H1 (cell line): ENCODE data around the gene LHFPL6. TPM values are rescaled to one million over a fixed set of nuclear protein-coding genes. Genes with fewer than 3 reads are reported as not detected.

Source experiments
- BCL11A ChIP-seq, 2 experiments: IDR thresholded peaks; one replicate each; pipeline ENCODE4 v1.6.1; 2011; ENCODE audit warnings: low read depth in 2 of 2, low read length in 2 of 2, mild to moderate bottlenecking in 2 of 2
- BRCA1 ChIP-seq: IDR thresholded peaks from 2 replicates; pipeline ENCODE4 v1.6.1; 2012; ENCODE audit warnings: low read depth, low read length, improper control_type of control experiment
- JUN ChIP-seq: IDR thresholded peaks from 2 replicates; pipeline ENCODE4 v1.6.1; 2011; ENCODE audit warnings: low read depth, mild to moderate bottlenecking, improper control_type of control experiment, low read length
- polyA plus RNA-seq, 7 experiments: library from polyadenylated mRNA; depleted of rRNA in 3 of 7; stranded (reverse) in 5 of 7; unstranded in 2 of 7; fragments of >200 nt in 5 of 7; fragments of 200-250 nt in 2 of 7; gene quantifications; 1 replicate in 5 of 7; 2 replicates in 1 of 7; 4 replicates in 1 of 7; pipeline versions ENCODE4 v1.2.1 to v1.2.3, GENCODE V29; 2011 to 2013; ENCODE audit warnings: missing spikeins in 2 of 7, mixed read lengths in 2 of 7
- total RNA-seq: library from RNA; stranded (reverse); fragmentation: NEBNext Ultra II Directional; extraction: Animal tissue kit (Norgen Biotek cat#: 25700); gene quantifications from 2 replicates; pipeline ENCODE4 v1.2.1, GENCODE V29; 2021
- TF ChIP-seq, protein P1 (sequence below): fragments of 300-600 bp; sonication (generic); IDR thresholded peaks from 2 replicates; pipeline ENCODE4 v1.7.1; 2012; ENCODE audit warnings: low read length, moderate library complexity, mild to moderate bottlenecking, inconsistent platforms; ENCODE audit not compliant: insufficient replicate concordance

LHFPL6 gene
- total and polyA plus RNA-seq, 2 of the 8 experiments (the other 6 are each of a cell fraction or from before 2014, with no cell fraction given), result 7.6 to 17.0 TPM

- TF ChIP-seq, protein P1, sequence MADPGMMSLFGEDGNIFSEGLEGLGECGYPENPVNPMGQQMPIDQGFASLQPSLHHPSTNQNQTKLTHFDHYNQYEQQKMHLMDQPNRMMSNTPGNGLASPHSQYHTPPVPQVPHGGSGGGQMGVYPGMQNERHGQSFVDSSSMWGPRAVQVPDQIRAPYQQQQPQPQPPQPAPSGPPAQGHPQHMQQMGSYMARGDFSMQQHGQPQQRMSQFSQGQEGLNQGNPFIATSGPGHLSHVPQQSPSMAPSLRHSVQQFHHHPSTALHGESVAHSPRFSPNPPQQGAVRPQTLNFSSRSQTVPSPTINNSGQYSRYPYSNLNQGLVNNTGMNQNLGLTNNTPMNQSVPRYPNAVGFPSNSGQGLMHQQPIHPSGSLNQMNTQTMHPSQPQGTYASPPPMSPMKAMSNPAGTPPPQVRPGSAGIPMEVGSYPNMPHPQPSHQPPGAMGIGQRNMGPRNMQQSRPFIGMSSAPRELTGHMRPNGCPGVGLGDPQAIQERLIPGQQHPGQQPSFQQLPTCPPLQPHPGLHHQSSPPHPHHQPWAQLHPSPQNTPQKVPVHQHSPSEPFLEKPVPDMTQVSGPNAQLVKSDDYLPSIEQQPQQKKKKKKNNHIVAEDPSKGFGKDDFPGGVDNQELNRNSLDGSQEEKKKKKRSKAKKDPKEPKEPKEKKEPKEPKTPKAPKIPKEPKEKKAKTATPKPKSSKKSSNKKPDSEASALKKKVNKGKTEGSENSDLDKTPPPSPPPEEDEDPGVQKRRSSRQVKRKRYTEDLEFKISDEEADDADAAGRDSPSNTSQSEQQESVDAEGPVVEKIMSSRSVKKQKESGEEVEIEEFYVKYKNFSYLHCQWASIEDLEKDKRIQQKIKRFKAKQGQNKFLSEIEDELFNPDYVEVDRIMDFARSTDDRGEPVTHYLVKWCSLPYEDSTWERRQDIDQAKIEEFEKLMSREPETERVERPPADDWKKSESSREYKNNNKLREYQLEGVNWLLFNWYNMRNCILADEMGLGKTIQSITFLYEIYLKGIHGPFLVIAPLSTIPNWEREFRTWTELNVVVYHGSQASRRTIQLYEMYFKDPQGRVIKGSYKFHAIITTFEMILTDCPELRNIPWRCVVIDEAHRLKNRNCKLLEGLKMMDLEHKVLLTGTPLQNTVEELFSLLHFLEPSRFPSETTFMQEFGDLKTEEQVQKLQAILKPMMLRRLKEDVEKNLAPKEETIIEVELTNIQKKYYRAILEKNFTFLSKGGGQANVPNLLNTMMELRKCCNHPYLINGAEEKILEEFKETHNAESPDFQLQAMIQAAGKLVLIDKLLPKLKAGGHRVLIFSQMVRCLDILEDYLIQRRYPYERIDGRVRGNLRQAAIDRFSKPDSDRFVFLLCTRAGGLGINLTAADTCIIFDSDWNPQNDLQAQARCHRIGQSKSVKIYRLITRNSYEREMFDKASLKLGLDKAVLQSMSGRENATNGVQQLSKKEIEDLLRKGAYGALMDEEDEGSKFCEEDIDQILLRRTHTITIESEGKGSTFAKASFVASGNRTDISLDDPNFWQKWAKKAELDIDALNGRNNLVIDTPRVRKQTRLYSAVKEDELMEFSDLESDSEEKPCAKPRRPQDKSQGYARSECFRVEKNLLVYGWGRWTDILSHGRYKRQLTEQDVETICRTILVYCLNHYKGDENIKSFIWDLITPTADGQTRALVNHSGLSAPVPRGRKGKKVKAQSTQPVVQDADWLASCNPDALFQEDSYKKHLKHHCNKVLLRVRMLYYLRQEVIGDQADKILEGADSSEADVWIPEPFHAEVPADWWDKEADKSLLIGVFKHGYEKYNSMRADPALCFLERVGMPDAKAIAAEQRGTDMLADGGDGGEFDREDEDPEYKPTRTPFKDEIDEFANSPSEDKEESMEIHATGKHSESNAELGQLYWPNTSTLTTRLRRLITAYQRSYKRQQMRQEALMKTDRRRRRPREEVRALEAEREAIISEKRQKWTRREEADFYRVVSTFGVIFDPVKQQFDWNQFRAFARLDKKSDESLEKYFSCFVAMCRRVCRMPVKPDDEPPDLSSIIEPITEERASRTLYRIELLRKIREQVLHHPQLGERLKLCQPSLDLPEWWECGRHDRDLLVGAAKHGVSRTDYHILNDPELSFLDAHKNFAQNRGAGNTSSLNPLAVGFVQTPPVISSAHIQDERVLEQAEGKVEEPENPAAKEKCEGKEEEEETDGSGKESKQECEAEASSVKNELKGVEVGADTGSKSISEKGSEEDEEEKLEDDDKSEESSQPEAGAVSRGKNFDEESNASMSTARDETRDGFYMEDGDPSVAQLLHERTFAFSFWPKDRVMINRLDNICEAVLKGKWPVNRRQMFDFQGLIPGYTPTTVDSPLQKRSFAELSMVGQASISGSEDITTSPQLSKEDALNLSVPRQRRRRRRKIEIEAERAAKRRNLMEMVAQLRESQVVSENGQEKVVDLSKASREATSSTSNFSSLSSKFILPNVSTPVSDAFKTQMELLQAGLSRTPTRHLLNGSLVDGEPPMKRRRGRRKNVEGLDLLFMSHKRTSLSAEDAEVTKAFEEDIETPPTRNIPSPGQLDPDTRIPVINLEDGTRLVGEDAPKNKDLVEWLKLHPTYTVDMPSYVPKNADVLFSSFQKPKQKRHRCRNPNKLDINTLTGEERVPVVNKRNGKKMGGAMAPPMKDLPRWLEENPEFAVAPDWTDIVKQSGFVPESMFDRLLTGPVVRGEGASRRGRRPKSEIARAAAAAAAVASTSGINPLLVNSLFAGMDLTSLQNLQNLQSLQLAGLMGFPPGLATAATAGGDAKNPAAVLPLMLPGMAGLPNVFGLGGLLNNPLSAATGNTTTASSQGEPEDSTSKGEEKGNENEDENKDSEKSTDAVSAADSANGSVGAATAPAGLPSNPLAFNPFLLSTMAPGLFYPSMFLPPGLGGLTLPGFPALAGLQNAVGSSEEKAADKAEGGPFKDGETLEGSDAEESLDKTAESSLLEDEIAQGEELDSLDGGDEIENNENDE, result no peak
- TF ChIP-seq JUN (no peak), BRCA1 (no peak), BCL11A (IDR thresholded peaks at IDR 0.05; ENCODE audit: low read depth in 2 of 2, low read length in 2 of 2) (no peak)
Measured at GRCh38 chr13:39563470-39563735, 39.6 kb downstream of the LHFPL6 start (continued).
